GM12878 (cell line): ENCODE data around the gene VTI1A. TPM values are rescaled to one million over a fixed set of nuclear protein-coding genes. Genes with fewer than 3 reads are reported as not detected.

ENCODE experiments used
- ATAC-seq: fragments of 200-7000 bp; cut with Tn5 transposase; 3 replicates; pipeline ENCODE4 v1.9.1; 2020; ENCODE audit warnings: mild to moderate bottlenecking, moderate library complexity
- BruUV-seq: library from RNA; stranded (reverse); fragments of 400-500 nt; replicated peaks from 2 replicates; lab custom pipeline; 2021; lab: Mats Ljungman, UMichigan
- CTCF ChIA-PET: fragments of 300-600 bp; sonication (Branson Sonifier 250); formaldehyde crosslinking; extraction: SDS; loops from one replicate; lab custom pipeline; 2021; ENCODE audit warnings: inconsistent platforms; lab: Yijun Ruan, JAX
- POLR2A ChIA-PET: fragments of 350-600 bp; formaldehyde crosslinking; extraction: SDS; loops from one replicate; lab custom pipeline; 2021; ENCODE audit warnings: inconsistent platforms; lab: Charles Lee
- RAD21 ChIA-PET: fragments of 300-600 bp; sonication (Branson Sonifier 250); formaldehyde crosslinking; loops from one replicate; lab custom pipeline; 2023; ENCODE audit warnings: antibody characterized with exemption; ENCODE audit not compliant: unreplicated experiment; lab: Charles Lee
- SMC1A ChIA-PET: fragments of 300-600 bp; sonication (Branson Sonifier 250); formaldehyde crosslinking; loops from one replicate; lab custom pipeline; 2023; ENCODE audit not compliant: unreplicated experiment, uncharacterized antibody; lab: Charles Lee
- DNase-seq: peaks from one replicate; pipeline ENCODE4 v3.0.0-alpha.2; 2011; ENCODE audit warnings: low read depth, low spot score
- FAIRE-seq: peaks from 3 replicates; lab custom pipeline; 2011; peaks lifted over from hg19 to GRCh38; lab: Jason Lieb, UNC
- H2AFZ ChIP-seq: 2 replicates; pipeline ENCODE4 v1.6.0; 2011; ENCODE audit warnings: low read depth, low read length, control low read depth; ENCODE audit not compliant: control insufficient read depth
- H3K27ac ChIP-seq: 2 replicates; pipeline ENCODE4 v1.5.1; 2011; ENCODE audit warnings: control low read depth; ENCODE audit not compliant: control insufficient read depth, insufficient read depth
- H3K27me3 ChIP-seq, 2 experiments: replicated peaks in 1 of 2; 2 replicates each; pipeline versions ENCODE4 v1.6.0 to v1.6.1; 2011; ENCODE audit warnings: low read length in 1 of 2; ENCODE audit not compliant: control insufficient read depth in 2 of 2, insufficient read depth in 2 of 2
- H3K36me3 ChIP-seq, 2 experiments: 2 replicates each; pipeline ENCODE4 v1.5.1; 2011; ENCODE audit warnings: low read length in 1 of 2; ENCODE audit not compliant: control insufficient read depth in 2 of 2, insufficient read depth in 2 of 2
- H3K4me1 ChIP-seq: 2 replicates; pipeline ENCODE4 v1.6.1; 2011; ENCODE audit warnings: mild to moderate bottlenecking, low read length, moderate library complexity, mixed read lengths; ENCODE audit not compliant: control insufficient read depth, insufficient read depth
- H3K4me2 ChIP-seq: 2 replicates; pipeline ENCODE4 v1.6.0; 2011; ENCODE audit warnings: control low read depth; ENCODE audit not compliant: control insufficient read depth, insufficient read depth
- H3K4me3 ChIP-seq: fragments of 200-600 bp; sonication (generic); 2 replicates; pipeline ENCODE4 v1.5.1; 2016
- H3K79me2 ChIP-seq: 2 replicates; pipeline ENCODE4 v1.6.0; 2011; ENCODE audit warnings: low read length; ENCODE audit not compliant: control insufficient read depth, insufficient read depth
- H3K9ac ChIP-seq: 2 replicates; pipeline ENCODE4 v1.8.0; 2011; ENCODE audit warnings: low read length, control low read depth, mixed read lengths; ENCODE audit not compliant: control insufficient read depth, insufficient read depth
- H3K9me3 ChIP-seq: replicated peaks from 3 replicates; pipeline ENCODE4 v1.5.1; 2011; ENCODE audit warnings: mild to moderate bottlenecking, low read length; ENCODE audit not compliant: control insufficient read depth, insufficient read depth
- H4K20me1 ChIP-seq: 2 replicates; pipeline ENCODE4 v1.6.0; 2011; ENCODE audit not compliant: control insufficient read depth, insufficient read depth
- PML ChIP-seq: IDR thresholded peaks from 2 replicates; pipeline ENCODE4 v1.6.1; 2012; ENCODE audit warnings: low read length, inconsistent platforms
- RAD21 ChIP-seq: IDR thresholded peaks from 2 replicates; pipeline ENCODE4 v1.6.1; 2011; ENCODE audit warnings: mild to moderate bottlenecking, low read depth, low read length, moderate library complexity; ENCODE audit not compliant: insufficient read depth
- SMC3 ChIP-seq: IDR thresholded peaks from 2 replicates; pipeline ENCODE4 v1.6.1; 2011; ENCODE audit warnings: low read length, improper control_type of control experiment, borderline replicate concordance
- WGBS: methylation state at CpG from one replicate; pipeline ENCODE4 v1.1.6; 2016; ENCODE audit warnings: low lambda C conversion rate; ENCODE audit not compliant: insufficient replicate concordance, insufficient coverage; ENCODE audit errors: missing lambda C conversion rate; 5-methylcytosine and 5-hydroxymethylcytosine counted together
- in situ Hi-C: fragments of 300-500 bp; cut with MboI; formaldehyde crosslinking; loops from 9 replicates; pipeline ENCODE4 v1.14.3; 2018; ENCODE audit warnings: mixed read lengths
- intact Hi-C: fragments of 100-400 bp; cut with micrococcal nuclease; formaldehyde crosslinking; loops from one replicate; pipeline ENCODE4 v1.14.2; 2022; ENCODE audit not compliant: unreplicated experiment
- polyA plus RNA-seq, 11 experiments: library from polyadenylated mRNA; depleted of rRNA in 4 of 11; unstranded in 6 of 11; stranded (reverse) in 5 of 11; fragments of >200 nt; fragmentation: Nextera tagmentation in 4 of 11; fragmentation: Illumina TruSeq in 1 of 11; extraction: Ambion mirVana in 4 of 11; extraction: Trizol in 1 of 11; gene quantifications; 1 replicate in 1 of 11; 2 replicates in 10 of 11; pipeline versions ENCODE4 v1.2.1 to v1.2.3, GENCODE V29; 2011 to 2016; ENCODE audit warnings: inconsistent platforms in 2 of 11, missing spikeins in 2 of 11, low read depth in 1 of 11
- total RNA-seq, 4 experiments: library from RNA; depleted of rRNA in 3 of 4; stranded (reverse); fragments of >200 nt in 3 of 4; fragmentation: Illumina TruSeq in 1 of 4; extraction: Trizol in 1 of 4; gene quantifications; 2 replicates each; pipeline versions ENCODE4 v1.2.1 to v1.2.3, GENCODE V29; 2013 to 2021
- TF ChIP-seq, protein P1 (sequence below), 3 experiments: IDR thresholded peaks in 2 of 3; conservative IDR thresholded peaks in 1 of 3; 2 replicates each; pipeline ENCODE4 v1.5.1; 2011; ENCODE audit warnings: low read depth in 3 of 3, low read length in 3 of 3, mild to moderate bottlenecking in 3 of 3, control low read depth in 2 of 3, moderate library complexity in 2 of 3, inconsistent platforms in 1 of 3, mixed read lengths in 1 of 3; ENCODE audit not compliant: control insufficient read depth in 2 of 3, insufficient read depth in 1 of 3; ENCODE audit errors: extremely low read depth in 1 of 3

The VTI1A gene
- total and polyA plus RNA-seq, 10 of the 15 experiments (the other 5 are each of a cell fraction or from before 2014, with no cell fraction given), result 12.4 to 43.2 (median 27.5) TPM

DNA sequence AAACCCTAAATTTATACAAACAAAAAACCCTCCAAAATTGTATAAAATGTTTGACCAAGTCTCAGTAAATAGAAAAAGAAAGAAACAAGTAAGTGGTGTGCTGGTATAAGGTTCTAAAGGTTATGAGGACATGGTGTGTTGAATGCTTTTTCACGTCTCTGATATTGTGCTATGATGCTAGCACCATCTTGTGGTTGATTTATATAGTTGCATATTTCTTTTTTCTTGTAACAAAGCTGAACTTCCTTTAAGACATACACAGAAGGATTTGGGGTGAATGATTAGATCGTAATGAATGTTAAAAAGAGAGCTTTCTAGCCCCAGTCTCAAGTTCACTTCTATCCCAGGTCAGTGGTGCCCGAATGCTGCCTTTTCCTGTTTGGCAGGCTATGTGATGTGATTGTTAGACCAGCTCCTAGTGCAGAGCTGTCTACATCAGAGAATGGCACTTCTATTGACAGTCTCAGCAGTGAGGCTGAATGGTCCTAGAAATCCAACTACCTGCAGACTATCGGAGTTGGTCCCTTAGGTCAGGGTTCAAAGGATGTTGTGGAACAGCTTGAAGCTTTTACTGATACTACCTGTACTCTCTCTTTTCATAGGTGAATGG, 25.0 kb downstream of the VTI1A start:
- ChIA-PET SMC1A (interaction anchor here (0.6 to 2.6 kb wide), 26 partner anchors 9 to 1046 kb away, joined by 3 to 16 read pairs (median 3); partner anchors contain the start of genes ACSL5, VTI1A and ZDHHC6), RAD21 (interaction anchor here (0.6 to 2.3 kb wide), 27 partner anchors 9 to 1091 kb away, joined by 3 to 16 read pairs (median 4); partner anchors contain the start of genes VTI1A and ZDHHC6)
- intact Hi-C loops, result loop anchor here (1.0 to 10.0 kb wide), 2 partner anchors 157 to 1053 kb away; no protein-coding TSS in a partner anchor
- Histone ChIP-seq H3K4me2 (no peak overlapping the region), H2AFZ (0 out of 2 replicates have a peak overlapping the region, but pooled peaks have one; percentile 28), H3K79me2 (no peaks in the 10 kb centered on the region; the same call in 1 of the 2 replicates), H4K20me1 (no peaks in the 10 kb centered on the region), H3K4me1 (no peaks in the 10 kb centered on the region)
- TF ChIP-seq SMC3 (peak; percentile 49; the same call in 1 of the 2 replicates), PML (no peak), RAD21 (peak; percentile 78)
- TF ChIP-seq, protein P1, sequence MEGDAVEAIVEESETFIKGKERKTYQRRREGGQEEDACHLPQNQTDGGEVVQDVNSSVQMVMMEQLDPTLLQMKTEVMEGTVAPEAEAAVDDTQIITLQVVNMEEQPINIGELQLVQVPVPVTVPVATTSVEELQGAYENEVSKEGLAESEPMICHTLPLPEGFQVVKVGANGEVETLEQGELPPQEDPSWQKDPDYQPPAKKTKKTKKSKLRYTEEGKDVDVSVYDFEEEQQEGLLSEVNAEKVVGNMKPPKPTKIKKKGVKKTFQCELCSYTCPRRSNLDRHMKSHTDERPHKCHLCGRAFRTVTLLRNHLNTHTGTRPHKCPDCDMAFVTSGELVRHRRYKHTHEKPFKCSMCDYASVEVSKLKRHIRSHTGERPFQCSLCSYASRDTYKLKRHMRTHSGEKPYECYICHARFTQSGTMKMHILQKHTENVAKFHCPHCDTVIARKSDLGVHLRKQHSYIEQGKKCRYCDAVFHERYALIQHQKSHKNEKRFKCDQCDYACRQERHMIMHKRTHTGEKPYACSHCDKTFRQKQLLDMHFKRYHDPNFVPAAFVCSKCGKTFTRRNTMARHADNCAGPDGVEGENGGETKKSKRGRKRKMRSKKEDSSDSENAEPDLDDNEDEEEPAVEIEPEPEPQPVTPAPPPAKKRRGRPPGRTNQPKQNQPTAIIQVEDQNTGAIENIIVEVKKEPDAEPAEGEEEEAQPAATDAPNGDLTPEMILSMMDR (IDR thresholded peaks at IDR 0.05 in 2 of 3, conservative IDR thresholded peaks at IDR 0.05 in 1 of 3; ENCODE audit: control insufficient read depth in 2 of 3, extremely low read depth in 1 of 3, insufficient read depth in 1 of 3, low read depth in 3 of 3, low read length in 3 of 3), result peak; percentile 56 to 82 (median 68); a peak in 5 of 6 replicates
- TF ChIP-seq, all 136 proteins: peak for 3
- FAIRE-seq (peak; percentile 99), DNase-seq (peak; percentile 25), ATAC-seq (peak; percentile 91)
- H3K9me3 ChIP-seq, result no peaks in the 10 kb centered on the region
- in situ Hi-C loops, result loop anchor here (10.0 kb wide), 1 partner anchor 913 kb away; no protein-coding TSS in a partner anchor
- peaks cover 2 to 9% of the 10 kb centered on the region in 2 experiments; a peak in 2 of 4 replicates for H3K36me3 ChIP-seq
- H3K27ac ChIP-seq, result no peak overlapping the region
- POLR2A ChIA-PET, result interaction anchor here (0.7 kb wide), 2 partner anchors 1858 to 1894 kb away, joined by 3 to 4 read pairs; no protein-coding TSS in a partner anchor
- H3K27me3 ChIP-seq, result no peaks in the 10 kb centered on the region
- H3K4me3 ChIP-seq, result no peak overlapping the region
- no TSS peak for BruUV-seq
- H3K9ac ChIP-seq, result no peak overlapping the region
- CTCF ChIA-PET, result interaction anchor here (0.6 to 3.8 kb wide), 64 partner anchors 9 to 1216 kb away, joined by 3 to 42 read pairs (median 4); partner anchors contain the start of genes ACSL5 and ZDHHC6
- 24% methylated on average over 4 of the region's 4 CpGs for WGBS
